Omental fat pad (tissue), 4 donors: ENCODE results near the gene MCUR1. TPM values are rescaled to one million over a fixed set of nuclear protein-coding genes. Genes with fewer than 3 reads are reported as not detected.

Source experiments
- ATAC-seq: fragments of 150-250 bp; one replicate; pipeline ENCODE4 v1.9.1; 2016; ENCODE audit warnings: mild to moderate bottlenecking, moderate library complexity; ENCODE audit not compliant: low FRiP score
- DNase-seq: peaks from one replicate; pipeline ENCODE4 v3.0.0-alpha.2; 2019; ENCODE audit warnings: low spot score
- total RNA-seq, 4 donors: library from RNA; depleted of rRNA; stranded (reverse); fragments of >200 nt; gene quantifications; one replicate each; pipeline ENCODE4 v1.1.0, GENCODE V29; 2016
- TF ChIP-seq, protein P1 (sequence below), 3 donors: fragments of 450-650 bp; IDR thresholded peaks; one replicate each; pipeline ENCODE4 v1.5.1; 2016 to 2017; ENCODE audit warnings: antibody characterized with exemption in 3 of 3, mild to moderate bottlenecking in 3 of 3, moderate library complexity in 2 of 3

The MCUR1 gene
- total RNA-seq, 4 donors from 2014 or later = 7.7 to 12.3 (median 11.8) TPM

DNA sequence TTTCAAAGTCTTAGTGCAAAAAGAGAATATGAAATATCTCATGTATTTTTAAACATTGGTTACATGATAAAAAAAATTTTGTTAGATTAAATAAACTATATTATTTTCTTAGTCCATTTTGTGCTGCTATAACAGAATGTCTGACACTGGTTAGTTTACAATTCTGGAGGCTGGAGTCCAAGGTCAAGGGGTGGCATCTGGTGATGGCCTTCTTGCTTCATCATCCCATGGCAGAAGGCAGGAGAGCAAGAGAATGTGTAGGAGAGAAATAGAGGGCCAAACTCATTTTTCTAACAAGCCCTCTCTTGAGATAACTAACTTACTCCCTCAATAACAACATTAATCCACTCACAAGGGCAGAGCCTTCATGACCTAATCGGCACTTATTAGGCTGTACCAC, 11.5 kb upstream of the MCUR1 start:
- ATAC-seq (no peak), DNase-seq (no peak)
- TF ChIP-seq, protein P1, sequence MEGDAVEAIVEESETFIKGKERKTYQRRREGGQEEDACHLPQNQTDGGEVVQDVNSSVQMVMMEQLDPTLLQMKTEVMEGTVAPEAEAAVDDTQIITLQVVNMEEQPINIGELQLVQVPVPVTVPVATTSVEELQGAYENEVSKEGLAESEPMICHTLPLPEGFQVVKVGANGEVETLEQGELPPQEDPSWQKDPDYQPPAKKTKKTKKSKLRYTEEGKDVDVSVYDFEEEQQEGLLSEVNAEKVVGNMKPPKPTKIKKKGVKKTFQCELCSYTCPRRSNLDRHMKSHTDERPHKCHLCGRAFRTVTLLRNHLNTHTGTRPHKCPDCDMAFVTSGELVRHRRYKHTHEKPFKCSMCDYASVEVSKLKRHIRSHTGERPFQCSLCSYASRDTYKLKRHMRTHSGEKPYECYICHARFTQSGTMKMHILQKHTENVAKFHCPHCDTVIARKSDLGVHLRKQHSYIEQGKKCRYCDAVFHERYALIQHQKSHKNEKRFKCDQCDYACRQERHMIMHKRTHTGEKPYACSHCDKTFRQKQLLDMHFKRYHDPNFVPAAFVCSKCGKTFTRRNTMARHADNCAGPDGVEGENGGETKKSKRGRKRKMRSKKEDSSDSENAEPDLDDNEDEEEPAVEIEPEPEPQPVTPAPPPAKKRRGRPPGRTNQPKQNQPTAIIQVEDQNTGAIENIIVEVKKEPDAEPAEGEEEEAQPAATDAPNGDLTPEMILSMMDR (IDR thresholded peaks at IDR 0.05) = no peak

DNA sequence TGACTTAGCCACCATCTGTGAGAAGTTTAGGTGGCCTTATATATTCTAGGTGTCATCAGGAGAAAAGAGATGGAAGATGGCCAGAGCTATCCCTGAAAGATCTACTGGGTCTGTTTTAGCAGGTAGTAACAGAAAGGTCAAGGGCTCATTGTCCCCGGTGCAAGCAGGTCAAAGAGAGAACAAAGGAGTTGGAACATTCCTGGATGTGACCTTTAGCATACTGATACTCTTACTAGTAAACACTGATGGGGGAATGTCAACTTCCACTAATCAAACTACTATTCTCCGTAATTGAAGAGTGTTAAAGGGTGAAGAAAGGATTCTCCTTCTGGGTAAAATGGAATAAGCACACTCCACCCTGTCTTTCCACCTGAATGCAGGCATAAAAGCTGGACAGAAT, 4.0 kb upstream of the MCUR1 start:
- TF ChIP-seq, protein P1 (IDR thresholded peaks at IDR 0.05) = no peak
- ATAC-seq (no peak), DNase-seq (no peak)

DNA sequence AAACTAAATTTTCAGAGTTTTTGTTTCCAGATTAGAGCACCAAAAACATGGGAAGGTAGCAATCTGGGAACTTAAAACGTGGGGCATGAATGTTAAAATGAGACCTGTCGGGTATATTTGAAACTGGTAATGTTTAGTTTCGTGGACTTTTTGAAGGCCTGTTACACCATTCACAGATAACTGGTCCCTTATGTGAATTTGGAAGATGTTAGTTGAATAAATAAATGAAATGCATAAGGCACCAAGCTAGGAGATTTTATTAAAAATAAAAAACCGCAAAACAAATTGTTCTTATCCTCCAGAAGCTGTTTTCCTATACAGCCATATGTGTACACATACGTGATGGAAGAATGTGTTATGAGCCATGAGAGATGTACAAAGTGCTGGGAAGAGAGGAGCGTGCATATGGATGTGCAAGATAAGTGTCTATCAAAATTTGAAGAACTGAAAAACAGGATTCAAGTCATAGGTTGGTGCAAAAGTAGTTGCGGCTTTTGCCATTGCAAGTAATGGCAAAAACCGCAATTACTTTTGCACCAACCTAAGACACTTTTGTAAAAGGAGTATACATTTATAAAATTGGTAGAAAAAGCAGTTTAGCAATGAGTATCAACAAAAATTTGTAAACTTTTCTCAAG, 700 bp upstream of the MCUR1 start:
- TF ChIP-seq, protein P1 (IDR thresholded peaks at IDR 0.05) = no peak
- DNase-seq = no peak
- ATAC-seq = no peak

- peak; percentile 69 for ATAC-seq
- TF ChIP-seq, protein P1 (IDR thresholded peaks at IDR 0.05) = no peak
- DNase-seq = peak; percentile 25
Measured at GRCh38 chr6:13813621-13814175, 659 bp downstream of the MCUR1 start.

GRCh38 chr6:13813026-13813425, 1.3 kb downstream of the MCUR1 start:
- ATAC-seq (no peak), DNase-seq (no peak)
- TF ChIP-seq, protein P1 (IDR thresholded peaks at IDR 0.05) = no peak

GRCh38 chr6:13812359-13812642, 2.1 kb downstream of the MCUR1 start:
- ATAC-seq (no peak), DNase-seq (no peak)
- TF ChIP-seq, protein P1 (IDR thresholded peaks at IDR 0.05) = no peak

GRCh38 chr6:13811627-13812358, 2.6 kb downstream of the MCUR1 start:
- DNase-seq (no peak), ATAC-seq (no peak)
- TF ChIP-seq, protein P1 (IDR thresholded peaks at IDR 0.05) = no peak
